ENCODE results near the gene EIF3A.

Gene EIF3A

DNA sequence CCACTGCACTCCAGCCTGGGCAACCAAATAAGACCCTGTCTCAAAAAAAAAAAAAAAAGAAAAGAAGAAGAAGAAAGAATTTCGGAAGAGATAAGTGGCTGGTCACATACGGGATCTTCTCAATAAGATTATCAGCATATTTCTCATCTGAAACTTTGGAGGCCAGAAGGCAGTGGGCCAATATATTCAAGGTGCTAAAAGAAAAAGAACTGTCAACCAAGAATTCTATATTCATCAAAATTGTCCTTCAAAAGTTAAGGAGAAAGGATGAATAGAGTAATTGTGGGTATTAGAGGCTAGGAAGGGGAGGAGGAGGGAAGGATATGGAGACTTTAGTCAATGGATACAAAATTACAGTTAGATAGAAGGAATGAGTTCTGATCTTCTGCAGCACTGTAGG, 95.0 kb downstream of the EIF3A start:
- no peak for DNase-seq
- no peak overlapping the region for H3K27ac ChIP-seq
- no peaks in the 10 kb centered on the region for H3K36me3 ChIP-seq
- no peak overlapping the region for H3K4me3 ChIP-seq (ENCODE audit: low read depth, low read length)
- H3K9me3 ChIP-seq (ENCODE audit: severe bottlenecking), result peaks cover 4% of the 10 kb centered on the region
- TF ChIP-seq, protein P1, sequence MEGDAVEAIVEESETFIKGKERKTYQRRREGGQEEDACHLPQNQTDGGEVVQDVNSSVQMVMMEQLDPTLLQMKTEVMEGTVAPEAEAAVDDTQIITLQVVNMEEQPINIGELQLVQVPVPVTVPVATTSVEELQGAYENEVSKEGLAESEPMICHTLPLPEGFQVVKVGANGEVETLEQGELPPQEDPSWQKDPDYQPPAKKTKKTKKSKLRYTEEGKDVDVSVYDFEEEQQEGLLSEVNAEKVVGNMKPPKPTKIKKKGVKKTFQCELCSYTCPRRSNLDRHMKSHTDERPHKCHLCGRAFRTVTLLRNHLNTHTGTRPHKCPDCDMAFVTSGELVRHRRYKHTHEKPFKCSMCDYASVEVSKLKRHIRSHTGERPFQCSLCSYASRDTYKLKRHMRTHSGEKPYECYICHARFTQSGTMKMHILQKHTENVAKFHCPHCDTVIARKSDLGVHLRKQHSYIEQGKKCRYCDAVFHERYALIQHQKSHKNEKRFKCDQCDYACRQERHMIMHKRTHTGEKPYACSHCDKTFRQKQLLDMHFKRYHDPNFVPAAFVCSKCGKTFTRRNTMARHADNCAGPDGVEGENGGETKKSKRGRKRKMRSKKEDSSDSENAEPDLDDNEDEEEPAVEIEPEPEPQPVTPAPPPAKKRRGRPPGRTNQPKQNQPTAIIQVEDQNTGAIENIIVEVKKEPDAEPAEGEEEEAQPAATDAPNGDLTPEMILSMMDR (IDR thresholded peaks at IDR 0.05; ENCODE audit: low read depth, low read length), result no peak
- no peaks in the 10 kb centered on the region for H3K27me3 ChIP-seq (ENCODE audit: insufficient read depth, low read depth, severe bottlenecking)
